Right ventricle myocardium inferior (tissue), 1 donor: Measurements from ENCODE around the gene SNX19. TPM values are rescaled to one million over a fixed set of nuclear protein-coding genes. Genes with fewer than 3 reads are reported as not detected.

ENCODE experiments used
- ATAC-seq: fragments of 200-7000 bp; cut with Tn5 transposase; one replicate; pipeline ENCODE4 v1.9.1; 2020; ENCODE audit warnings: mild to moderate bottlenecking, moderate library complexity
- DNase-seq: peaks from one replicate; pipeline ENCODE4 v3.0.0; 2021; ENCODE audit errors: missing footprints
- intact Hi-C: fragments of 100-400 bp; cut with DNase I; formaldehyde crosslinking; loops from one replicate; pipeline ENCODE4 v1.11.0; 2022
- total RNA-seq: library from RNA; stranded (reverse); fragmentation: NEBNext Ultra II Directional; extraction: Animal tissue kit (Norgen Biotek cat#: 25700); gene quantifications from one replicate; pipeline ENCODE4 v1.2.1, GENCODE V29; 2021
- donor health status: DM: no; HTN: yes; CAD: no; lungs with severe emphysema.

Gene SNX19
- total RNA-seq, 1 donor from 2014 or later = 54.9 TPM

DNA sequence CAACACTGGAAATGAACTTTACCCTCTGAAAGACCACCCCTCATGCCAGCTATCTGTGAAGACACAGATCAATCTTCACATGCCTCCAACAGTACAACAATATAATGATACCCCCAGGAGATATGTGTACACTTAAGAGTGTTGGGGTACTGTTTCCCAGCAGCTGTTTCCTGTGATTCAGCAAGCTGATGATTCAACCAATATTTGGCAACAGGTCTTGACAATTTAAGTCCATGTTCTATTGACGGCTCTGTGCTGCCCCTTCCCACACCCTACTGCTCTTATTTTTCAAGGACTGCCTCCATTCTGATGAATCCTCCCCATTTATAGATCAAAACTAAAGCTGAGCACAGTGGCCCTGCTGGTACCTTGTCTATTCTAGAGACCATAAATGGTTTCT lies 6.6 kb downstream of the SNX19 start:
- intact Hi-C loops = loop anchor here (10.0 kb wide), 1 partner anchor 595 kb away; the partner anchor contains the start of gene ZBTB44
- no peak for ATAC-seq
- no peak for DNase-seq

DNA sequence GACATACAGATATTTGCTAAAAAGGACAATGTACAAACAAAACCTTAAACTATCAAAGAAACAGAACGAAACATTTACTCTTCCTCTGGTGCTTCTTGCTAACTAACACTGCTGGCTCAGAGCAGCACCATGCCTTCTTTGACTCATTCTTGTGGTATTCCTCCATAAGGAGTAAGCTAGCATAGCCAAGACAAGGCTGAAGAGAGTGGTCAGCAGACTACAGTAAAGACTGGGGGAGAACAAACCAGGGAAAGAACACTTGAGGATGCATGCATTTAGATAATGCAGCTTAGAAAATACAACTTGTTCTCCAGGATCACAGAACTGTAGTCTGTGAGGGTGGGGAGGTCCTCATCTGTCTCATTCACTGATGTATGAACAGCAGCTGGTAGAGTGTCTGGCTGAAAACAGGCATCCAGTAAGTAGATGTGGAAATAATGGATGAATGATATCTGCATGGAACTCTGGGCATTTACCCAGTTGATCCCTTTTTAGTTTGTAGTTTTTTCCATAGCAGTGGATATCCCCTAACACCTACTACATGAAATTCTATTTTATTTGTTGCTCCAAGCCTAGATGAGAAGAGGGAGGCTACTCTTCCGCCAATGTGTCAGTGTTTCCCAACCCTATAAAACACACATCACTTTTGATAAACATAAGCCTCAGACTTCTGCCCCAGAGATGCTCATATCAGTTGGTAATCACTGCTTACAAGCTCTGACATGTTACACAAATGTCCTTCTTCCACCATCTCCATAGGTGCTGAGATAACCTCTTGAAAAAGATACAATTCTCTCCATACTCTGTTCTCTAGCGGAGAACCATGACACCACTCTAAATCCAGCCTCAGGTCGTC lies 7.3 kb downstream of the SNX19 start:
- intact Hi-C loops = no loop called here
- no peak for DNase-seq
- ATAC-seq = no peak

DNA sequence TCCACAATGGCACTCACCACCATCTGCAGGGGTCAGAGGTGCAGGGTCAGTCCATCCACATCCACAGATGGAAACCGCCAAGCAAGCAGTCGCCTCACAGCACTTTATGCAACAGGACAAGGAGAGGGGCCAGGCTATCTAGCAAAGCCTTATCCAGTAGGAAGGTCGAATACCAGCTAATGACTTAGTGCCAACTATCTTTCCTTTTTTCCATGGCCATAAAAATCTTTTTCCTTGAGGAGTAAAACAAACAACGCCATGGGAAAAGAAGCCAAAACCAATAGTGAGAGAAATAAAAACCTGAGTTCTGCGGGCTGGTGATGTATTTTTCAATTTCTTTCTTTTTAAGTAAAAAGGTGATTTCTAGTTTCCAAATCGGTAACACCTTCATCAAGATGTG lies 8.2 kb downstream of the SNX19 start:
- intact Hi-C loops = no loop called here

DNA sequence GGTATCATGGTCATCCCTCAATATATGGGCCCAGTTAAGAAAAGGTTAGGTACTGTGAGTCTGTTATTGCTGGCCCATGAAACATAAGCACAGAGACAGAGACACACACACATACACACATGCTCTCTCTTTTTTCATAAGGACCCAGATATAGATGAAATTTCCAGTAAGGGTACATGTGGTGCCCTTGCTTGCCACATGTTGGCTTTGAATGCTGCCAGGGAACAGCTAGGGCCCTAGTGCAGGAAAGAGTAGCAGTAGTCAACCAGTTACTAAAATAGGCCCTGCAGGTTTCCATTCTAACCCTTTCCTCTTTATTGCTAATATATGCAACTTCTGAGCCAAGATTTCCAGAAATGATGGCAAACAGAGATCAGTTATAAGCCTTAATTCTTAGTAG lies 9.1 kb downstream of the SNX19 start:
- intact Hi-C loops = no loop called here
- DNase-seq (no peak), ATAC-seq (no peak)

More for the DNA sequence above, 8.2 kb downstream of the SNX19 start:
- DNase-seq = no peak
- no peak for ATAC-seq

DNA sequence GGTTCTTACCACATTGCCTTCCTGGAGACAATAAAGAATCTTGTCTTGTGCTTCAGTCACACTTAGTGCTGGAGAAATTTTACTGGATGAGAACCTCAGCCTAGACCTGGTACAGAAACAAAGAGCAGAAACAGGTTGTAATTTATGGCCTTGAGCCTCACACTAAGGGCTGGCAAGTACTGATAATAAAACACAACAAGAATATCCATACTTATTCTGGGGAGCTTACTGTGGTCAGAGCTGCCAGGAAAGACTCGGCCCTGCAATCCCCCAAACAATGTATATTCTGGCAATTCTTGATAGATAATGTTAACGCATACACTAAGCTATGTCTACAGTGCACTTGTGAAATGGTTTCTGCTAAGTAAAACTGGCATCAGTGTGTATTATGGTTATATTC lies 9.7 kb downstream of the SNX19 start:
- intact Hi-C loops = no loop called here
- DNase-seq (no peak), ATAC-seq (no peak)

DNA sequence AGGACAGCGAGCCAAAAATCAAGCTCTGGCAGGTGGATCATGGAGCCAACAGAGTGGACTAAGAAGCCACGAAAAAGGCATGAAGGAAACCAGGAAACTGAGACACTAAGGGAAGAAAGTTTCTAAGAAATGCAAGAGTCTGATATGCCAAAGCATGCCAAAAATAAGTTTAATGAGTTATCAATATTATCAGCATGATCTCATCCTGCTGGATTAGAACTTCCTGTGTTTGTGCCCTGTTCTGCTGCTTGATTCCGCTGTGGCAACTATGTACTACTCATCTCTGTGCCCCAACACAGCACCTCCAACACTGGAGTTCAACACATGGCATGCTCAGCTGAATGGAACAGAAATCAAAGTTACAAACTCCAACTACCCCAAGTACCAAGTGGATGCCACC lies 10.8 kb downstream of the SNX19 start:
- no peak for ATAC-seq

DNA sequence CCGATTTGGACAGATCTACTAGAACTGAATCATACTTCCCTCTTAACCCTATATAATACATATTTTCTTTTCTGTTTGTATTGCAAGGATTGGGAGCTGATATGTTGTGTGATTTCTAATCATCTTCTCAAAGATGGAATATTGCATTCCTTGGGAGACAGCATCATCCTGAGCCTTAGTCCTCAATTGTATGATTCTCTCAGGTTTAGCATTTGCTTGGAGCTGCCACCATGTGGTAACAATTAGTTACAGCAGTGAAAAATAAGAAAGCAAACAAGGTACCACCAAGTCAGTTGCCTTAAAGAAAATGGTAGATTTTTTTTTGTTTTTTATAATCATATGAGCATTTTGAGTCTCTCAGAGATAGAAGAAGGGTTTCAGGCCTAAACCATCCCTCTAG lies 11.9 kb downstream of the SNX19 start:
- intact Hi-C loops = no loop called here
- DNase-seq = no peak
- ATAC-seq = no peak

More for the DNA sequence above, 10.8 kb downstream of the SNX19 start:
- intact Hi-C loops = no loop called here
- DNase-seq = no peak

DNA sequence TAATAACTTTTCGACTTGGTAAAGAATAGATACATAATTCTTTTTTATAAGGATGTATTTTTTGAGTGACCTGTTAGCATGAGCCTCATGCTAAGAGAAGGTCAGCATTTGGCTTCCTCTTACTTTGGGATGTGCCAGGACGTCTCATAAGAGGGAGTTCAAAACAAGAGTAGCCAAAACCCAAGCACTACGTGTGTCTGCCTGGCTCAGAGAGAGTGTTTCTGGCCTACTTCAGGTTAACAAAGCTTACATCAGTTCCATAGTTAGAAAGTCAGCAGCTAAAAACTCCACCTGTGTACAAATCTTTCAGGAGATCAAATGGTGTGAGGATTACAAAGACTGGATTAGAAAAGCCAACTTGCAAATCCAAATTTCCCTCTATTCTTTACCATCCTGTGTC lies 13.9 kb downstream of the SNX19 start:
- DNase-seq (no peak), ATAC-seq (no peak)
- intact Hi-C loops = no loop called here

DNA sequence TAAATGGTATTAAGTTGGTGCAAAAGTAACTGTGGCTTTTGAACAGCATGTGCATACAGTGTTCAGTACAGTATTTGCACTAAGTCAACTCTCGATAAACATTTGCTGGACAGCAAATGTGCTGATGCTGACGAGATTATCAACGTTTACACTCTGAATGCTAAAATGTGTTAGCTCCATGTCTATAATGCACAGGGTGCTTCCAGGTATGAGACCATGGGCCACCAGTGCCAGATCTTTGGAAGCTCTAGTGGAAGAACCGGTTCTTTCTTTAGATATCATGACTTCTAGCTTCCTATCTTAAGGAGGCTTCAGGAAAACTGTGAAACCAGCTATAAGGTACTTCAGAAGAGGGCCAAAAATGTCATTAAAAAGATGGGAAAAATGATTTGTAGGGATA lies 17.2 kb downstream of the SNX19 start:
- intact Hi-C loops = loop anchor here (10.0 kb wide), 1 partner anchor 684 kb away; no protein-coding TSS in a partner anchor
- ATAC-seq (no peak), DNase-seq (no peak)

DNA sequence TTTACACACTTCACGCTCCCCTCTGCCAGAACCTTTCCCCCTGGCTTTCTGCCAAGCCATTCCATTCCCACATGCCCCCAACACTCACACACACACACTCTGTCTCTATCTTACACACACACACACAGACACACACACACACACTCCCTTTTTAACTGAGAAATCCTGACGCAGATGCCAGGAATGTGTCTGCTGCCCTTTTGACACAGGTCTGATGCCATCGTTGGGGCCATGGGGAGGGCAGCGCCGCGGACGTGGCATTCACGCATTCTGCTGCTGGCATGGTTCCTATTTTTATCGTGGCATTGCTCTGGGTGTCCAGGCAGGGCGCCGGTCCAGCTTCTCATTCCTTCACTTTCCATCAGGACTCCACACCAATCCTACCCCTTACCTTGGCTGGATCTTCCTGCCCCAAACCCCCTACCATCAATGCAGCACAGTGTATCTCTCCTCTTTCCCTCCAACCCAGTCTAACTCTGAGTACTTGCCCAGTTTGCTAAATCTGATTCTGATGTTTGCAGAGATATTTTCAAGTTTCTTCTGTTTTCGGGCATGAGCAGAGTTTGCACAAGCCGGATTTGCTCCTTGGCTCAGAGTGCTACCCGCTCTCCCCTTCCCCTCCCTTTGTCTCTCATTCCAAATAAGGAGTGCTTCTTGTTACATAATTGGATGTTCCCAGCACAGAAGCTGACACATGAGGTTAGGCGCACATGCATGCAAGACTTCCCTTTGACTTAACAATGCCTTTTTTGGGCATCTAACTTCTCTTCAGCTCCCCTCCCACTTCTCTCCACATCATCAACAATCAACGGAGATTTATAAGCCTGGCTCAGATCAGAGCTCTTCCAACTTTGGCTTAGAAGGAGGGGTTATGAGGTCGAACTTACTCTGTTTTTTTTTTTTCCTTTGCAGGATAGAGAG lies 18.8 kb downstream of the SNX19 start:
- ATAC-seq (peak; percentile 82), DNase-seq (peak; percentile 81)
- intact Hi-C loops = loop anchor here (10.0 kb wide), 1 partner anchor 683 kb away; no protein-coding TSS in a partner anchor

DNA sequence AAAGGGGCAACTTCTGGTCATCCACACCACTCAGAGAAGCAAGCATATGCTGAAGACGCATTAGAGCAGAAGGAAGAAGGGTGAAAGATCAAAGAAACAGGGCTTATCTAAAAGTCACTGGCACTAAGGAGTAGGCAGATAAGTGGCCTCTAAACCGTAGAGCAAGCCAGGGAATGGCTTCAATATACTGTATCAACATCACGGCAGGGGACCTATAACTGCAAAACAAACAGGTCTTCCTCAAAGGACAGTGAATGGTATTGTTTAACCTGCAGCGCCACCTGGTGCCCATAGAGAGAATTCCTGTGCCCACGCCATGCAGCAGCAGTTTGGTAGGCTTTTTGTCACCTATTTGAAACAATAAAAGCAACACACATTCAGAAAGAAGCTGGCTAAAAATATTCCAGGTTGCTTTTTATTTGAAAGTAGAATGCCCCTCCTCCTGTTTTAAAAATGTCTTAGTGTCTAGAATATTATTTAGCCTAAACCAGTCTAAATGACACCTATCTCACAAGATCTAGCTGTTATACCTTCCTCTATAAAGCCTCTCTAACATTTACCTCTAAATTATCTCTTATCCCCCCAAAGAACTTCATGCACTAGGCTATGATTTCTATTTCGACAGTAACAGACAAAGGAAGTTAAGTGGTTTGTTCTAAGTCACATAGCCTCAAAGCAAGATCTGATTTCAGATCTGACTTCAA lies 21.8 kb downstream of the SNX19 start:
- intact Hi-C loops = loop anchor here (1.0 to 10.0 kb wide), 3 partner anchors 29 to 680 kb away; no protein-coding TSS in a partner anchor
- DNase-seq (peak; percentile 81), ATAC-seq (peak; percentile 29)

DNA sequence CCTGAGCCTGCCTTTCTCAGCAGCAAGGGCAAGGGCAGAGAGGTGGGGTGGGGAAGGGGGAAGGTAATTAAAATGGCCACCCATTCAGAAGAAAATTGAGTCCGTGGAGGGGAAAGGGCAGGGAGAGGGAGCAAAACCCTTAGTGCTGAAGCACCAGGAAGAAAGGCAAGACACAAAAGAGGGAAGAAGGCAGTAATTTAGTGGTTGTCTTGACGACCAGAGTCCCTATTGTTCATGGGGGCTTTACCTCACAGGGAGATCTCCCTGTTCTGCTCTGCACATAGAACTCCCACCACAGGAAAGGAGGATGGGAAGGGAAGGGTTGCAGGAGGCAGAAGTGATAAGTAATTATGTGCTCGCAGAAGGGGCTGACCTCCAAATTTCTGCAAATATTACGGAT lies 23.4 kb downstream of the SNX19 start:
- intact Hi-C loops = loop anchor here (10.0 kb wide), 1 partner anchor 678 kb away; no protein-coding TSS in a partner anchor
- DNase-seq = no peak
- no peak for ATAC-seq

DNA sequence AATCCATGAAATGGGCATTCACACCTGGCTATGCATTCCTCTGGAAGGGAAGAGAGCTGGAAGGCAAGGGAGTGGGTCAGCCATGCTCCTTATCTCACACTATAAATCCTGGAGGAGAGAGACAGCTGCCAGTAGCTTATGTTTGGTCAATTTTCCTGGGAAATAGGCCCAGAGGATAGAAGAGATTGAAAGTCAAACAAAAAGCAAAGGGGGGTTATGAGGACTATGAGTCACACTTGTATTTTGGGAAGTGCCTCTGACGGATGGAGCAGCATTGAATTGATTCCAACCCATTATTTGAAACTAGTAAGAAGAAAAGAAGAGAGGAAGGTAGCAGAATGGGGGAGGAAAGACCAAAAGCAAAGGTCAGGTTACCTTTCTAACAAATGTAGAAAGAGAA lies 25.0 kb downstream of the SNX19 start:
- intact Hi-C loops = loop anchor here (10.0 kb wide), 1 partner anchor 677 kb away; no protein-coding TSS in a partner anchor
- DNase-seq (no peak), ATAC-seq (no peak)

DNA sequence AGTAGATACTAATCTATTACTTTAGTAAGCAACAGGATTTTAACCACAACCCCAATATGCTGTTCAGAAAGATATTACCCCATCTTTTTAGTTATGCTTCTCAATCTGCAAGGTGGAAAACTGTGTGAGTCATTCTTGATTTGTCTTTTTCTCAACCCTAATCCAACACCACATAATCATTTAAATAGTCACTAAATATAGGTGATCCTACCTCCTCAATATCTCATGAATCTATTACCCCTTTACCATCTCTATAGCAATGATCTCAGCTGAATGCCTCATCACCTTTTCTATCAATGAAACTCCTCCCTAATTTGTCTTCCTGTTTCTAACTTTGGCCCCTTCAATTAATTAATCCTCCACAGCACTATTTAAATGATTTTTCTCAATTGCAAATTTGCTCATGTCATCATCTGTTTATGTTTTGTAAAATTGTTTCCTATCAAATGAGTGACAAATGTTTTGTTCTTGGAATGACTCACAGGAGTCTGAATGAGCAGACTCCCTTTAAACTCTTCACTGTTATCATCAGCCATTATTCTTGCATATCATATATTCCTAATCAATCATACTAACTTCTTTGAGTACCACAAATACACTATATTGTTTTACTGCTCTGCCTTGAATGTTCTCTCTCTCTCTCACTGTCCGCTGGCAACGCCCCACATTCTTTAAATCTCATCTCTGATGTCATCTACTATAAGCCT lies 26.1 kb downstream of the SNX19 start:
- intact Hi-C loops = loop anchor here (10.0 kb wide), 1 partner anchor 675 kb away; no protein-coding TSS in a partner anchor
- DNase-seq = no peak

DNA sequence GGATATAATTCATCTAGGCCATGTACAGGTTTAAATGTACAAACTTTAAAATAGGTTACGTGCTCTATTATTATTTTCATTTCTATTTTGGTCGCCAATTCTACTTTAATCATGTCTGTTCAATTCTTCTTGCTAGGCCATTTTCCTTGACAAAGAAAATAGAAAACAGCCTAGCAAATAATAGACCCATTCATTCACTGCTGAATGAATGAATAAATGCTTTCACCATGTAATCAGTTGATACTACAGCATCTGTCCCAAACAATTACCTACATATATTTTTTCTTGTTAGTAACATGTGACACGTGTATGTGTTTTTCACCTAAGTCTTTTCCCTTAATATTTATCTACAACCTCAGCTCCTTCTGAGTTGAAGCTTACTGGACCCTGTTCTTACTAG lies 27.5 kb downstream of the SNX19 start:
- DNase-seq = no peak
- intact Hi-C loops = no loop called here

More for the DNA sequence above, 26.1 kb downstream of the SNX19 start:
- ATAC-seq = no peak

DNA sequence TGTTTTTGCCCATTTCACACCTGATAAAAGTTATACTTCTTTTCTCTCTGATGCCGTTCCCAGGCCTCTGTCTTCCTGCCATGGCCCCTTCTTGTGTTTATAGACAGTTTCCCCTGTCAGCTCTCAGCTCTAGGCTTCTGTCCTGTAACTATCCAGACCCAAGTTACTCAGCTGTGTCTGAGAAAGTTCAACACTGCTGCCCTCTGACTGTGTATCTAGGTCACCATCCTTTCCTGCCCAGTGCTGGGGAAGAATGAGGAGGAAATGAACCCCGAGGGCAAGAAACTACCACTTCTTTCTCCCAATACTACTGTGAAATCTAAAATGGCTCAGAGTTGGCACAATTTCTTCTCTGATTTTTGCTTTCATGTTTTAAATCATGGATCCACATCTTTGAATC lies 29.6 kb downstream of the SNX19 start:
- intact Hi-C loops = no loop called here
- DNase-seq (no peak), ATAC-seq (no peak)

More for the DNA sequence above, 27.5 kb downstream of the SNX19 start:
- no peak for ATAC-seq

DNA sequence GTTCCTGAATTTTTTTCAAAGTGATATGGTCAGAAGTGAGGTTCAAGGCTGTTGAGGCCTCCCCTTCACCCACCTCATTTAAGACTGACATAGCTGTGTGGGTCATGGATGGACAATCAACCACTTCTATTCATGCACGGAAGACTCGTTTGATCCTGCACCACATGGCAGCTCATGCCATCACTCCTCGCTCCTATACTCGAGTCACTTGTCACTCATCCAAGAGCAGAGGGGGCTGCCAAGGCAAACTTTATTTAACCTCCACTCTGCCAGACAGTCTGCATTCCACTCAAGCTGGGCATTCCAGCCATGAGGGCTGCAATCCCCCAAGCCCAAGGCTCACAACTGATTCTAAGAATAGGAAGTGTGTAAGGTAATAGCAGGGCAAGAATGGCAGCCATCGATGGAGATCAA lies 34.1 kb downstream of the SNX19 start:
- intact Hi-C loops = no loop called here
- peak; percentile 91 for ATAC-seq
- no peak for DNase-seq

DNA sequence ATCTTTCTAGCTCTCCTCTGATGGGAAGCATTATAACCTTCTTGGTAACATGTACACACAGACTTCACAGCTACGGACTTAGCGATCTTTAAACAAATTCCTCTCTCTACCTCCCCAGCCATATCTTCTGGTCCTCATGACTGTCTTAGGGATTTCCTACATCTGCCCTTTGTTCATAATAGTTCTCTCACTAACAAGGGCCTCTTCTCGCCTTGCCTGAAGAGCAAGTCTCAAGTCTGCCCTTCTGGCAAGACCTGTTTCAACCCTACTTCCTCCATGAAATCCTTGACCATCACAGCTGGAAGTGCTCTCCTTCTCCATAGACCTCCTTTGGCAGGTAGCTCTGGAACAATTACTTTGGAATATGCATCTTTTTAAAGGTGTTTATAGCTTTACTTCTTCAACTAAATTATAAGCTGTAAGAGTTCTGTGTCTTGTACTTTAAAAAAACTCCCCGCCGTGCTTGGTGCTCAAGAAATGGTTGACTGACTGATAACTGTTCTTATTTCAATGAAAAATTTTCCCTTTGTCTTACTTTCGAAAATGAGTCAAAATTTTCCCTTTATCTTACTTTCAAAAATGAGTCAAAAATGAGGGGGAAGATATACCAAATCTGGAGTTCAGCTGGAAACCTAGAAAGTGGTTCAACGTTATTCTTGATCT lies 34.7 kb downstream of the SNX19 start:
- DNase-seq = no peak
- intact Hi-C loops = no loop called here
- ATAC-seq = no peak
